GM12864 (cell line): ENCODE measurements around the gene ATP2B3.

Source experiments
- DNase-seq: peaks from one replicate; pipeline ENCODE4 v3.0.0-alpha.2; 2011; ENCODE audit warnings: low read depth
- H3K4me3 ChIP-seq: 2 replicates; pipeline ENCODE4 v1.5.1; 2011; ENCODE audit warnings: mild to moderate bottlenecking, low read depth, low read length, control low read depth
- CTCF ChIP-seq: IDR thresholded peaks from 2 replicates; pipeline ENCODE4 v1.5.1; 2011; ENCODE audit warnings: low read depth, mild to moderate bottlenecking, moderate library complexity, low read length, control low read depth, inconsistent platforms; ENCODE audit errors: missing control alignments

Gene ATP2B3

GRCh38 chrX:153588782-153589446 lies 71.5 kb downstream of the ATP2B3 start:
- DNase-seq, result no peak
- TF ChIP-seq CTCF, result no peak
- H3K4me3 ChIP-seq, result no peak overlapping the region

- no peak overlapping the region for H3K4me3 ChIP-seq
- DNase-seq, result no peak
- no peak for TF ChIP-seq CTCF
Measured at GRCh38 chrX:153590961-153591956, 73.8 kb downstream of the ATP2B3 start.

- DNase-seq, result no peak
- H3K4me3 ChIP-seq, result no peak overlapping the region
- TF ChIP-seq CTCF, result no peak
Measured at GRCh38 chrX:153592091-153592833, 74.8 kb downstream of the ATP2B3 start.

GRCh38 chrX:153592966-153593688 lies 75.7 kb downstream of the ATP2B3 start:
- H3K4me3 ChIP-seq, result no peak overlapping the region
- no peak for TF ChIP-seq CTCF
- DNase-seq, result no peak

- H3K4me3 ChIP-seq, result no peak overlapping the region
- no peak for DNase-seq
Measured at GRCh38 chrX:153593811-153594500, 76.5 kb downstream of the ATP2B3 start.

More at GRCh38 chrX:153593811-153594500, 76.5 kb downstream of the ATP2B3 start:
- TF ChIP-seq CTCF, result no peak
